HG03064 (cell line): ENCODE data around the gene SMIM7.
A peak's percentile ranks its signal among the peaks of the same experiment; 100 is the strongest.
"Not testable (repeated sequence)": the region's sequence is repeated elsewhere in the genome, so short reads cannot be mapped to it uniquely, and the experiment has no call there.

ENCODE experiments used
- ATAC-seq: cut with Tn5 transposase; IDR thresholded peaks from one replicate; pipeline ENCODE4 v1.9.1; 2021; ENCODE audit warnings: low read depth; ENCODE audit not compliant: unreplicated experiment

SMIM7 gene

GRCh38 chr19:16657384-16657783, 2.6 kb downstream of the SMIM7 start:
- ATAC-seq = no peak

- ATAC-seq = no peak
Observed at GRCh38 chr19:16655727-16656126, 4.2 kb downstream of the SMIM7 start.

GRCh38 chr19:16654627-16655026, 5.3 kb downstream of the SMIM7 start:
- ATAC-seq = no peak

GRCh38 chr19:16654140-16654539, 5.8 kb downstream of the SMIM7 start:
- no peak for ATAC-seq

GRCh38 chr19:16652854-16653253, 7.1 kb downstream of the SMIM7 start:
- no peak for ATAC-seq

- not testable (repeated sequence) for ATAC-seq
Observed at GRCh38 chr19:16651421-16652188, 8.3 kb downstream of the SMIM7 start.

- ATAC-seq = no peak
Observed at GRCh38 chr19:16650821-16651220, 9.1 kb downstream of the SMIM7 start.

- no peak for ATAC-seq
Observed at GRCh38 chr19:16649734-16650133, 10.2 kb downstream of the SMIM7 start.

GRCh38 chr19:16645140-16645539, 14.8 kb downstream of the SMIM7 start:
- ATAC-seq = no peak

GRCh38 chr19:16641695-16642094, 18.2 kb downstream of the SMIM7 start:
- ATAC-seq = no peak

GRCh38 chr19:16640951-16641350, 19.0 kb downstream of the SMIM7 start:
- ATAC-seq = no peak

GRCh38 chr19:16638666-16639065, 21.3 kb downstream of the SMIM7 start:
- no peak for ATAC-seq

- no peak for ATAC-seq
Observed at GRCh38 chr19:16637535-16637934, 22.4 kb downstream of the SMIM7 start.

GRCh38 chr19:16631465-16631864, 28.5 kb downstream of the SMIM7 start:
- ATAC-seq = no peak

GRCh38 chr19:16628984-16629691, 30.8 kb downstream of the SMIM7 start:
- peak; percentile 9 for ATAC-seq

GRCh38 chr19:16628183-16628983, 31.6 kb downstream of the SMIM7 start, which contains the start of gene MED26:
TSS of gene MED26 (minus strand) at chr19:16628204. CDS start at chr19:16627943, 261 bp downstream.
- ATAC-seq = peak; percentile 66

- ATAC-seq = no peak
Observed at GRCh38 chr19:16627928-16628182, 32.1 kb downstream of the SMIM7 start.

GRCh38 chr19:16627193-16627927, 32.6 kb downstream of the SMIM7 start:
- ATAC-seq = peak; percentile 4

GRCh38 chr19:16626796-16627192, 33.1 kb downstream of the SMIM7 start:
- ATAC-seq = no peak

- ATAC-seq = no peak
Observed at GRCh38 chr19:16625163-16625958, 34.6 kb downstream of the SMIM7 start.
